Effector memory CD8-positive, alpha-beta T cell (primary cell): Measurements from ENCODE around the gene ARHGEF25.
A peak's percentile ranks its signal among the peaks of the same experiment; 100 is the strongest.
"Not testable (repeated sequence)": the region's sequence is repeated elsewhere in the genome, so short reads cannot be mapped to it uniquely, and the experiment has no call there.

ENCODE experiments used
- ATAC-seq: fragments of 150-1000 bp; cut with Tn5 transposase; replicated peaks from 2 replicates; pipeline ENCODE4 v1.10.0; 2021; ENCODE audit warnings: mild to moderate bottlenecking, moderate library complexity
- DNase-seq, 3 experiments: peaks; one replicate each; pipeline ENCODE4 v3.0.0; 2021
- H3K27ac Mint-ChIP-seq, 2 donors: one replicate each; pipeline ENCODE4 v1.8.0; 2022; ENCODE audit warnings: mild to moderate bottlenecking in 2 of 2, mixed read lengths in 2 of 2, moderate library complexity in 2 of 2
- H3K27me3 Mint-ChIP-seq, 2 donors: one replicate each; pipeline ENCODE4 v1.8.0; 2022; ENCODE audit warnings: mixed read lengths in 2 of 2
- H3K36me3 Mint-ChIP-seq: one replicate; pipeline ENCODE4 v1.8.0; 2022; ENCODE audit warnings: mild to moderate bottlenecking, moderate library complexity, mixed read lengths; ENCODE audit not compliant: insufficient read depth
- H3K4me1 Mint-ChIP-seq, 2 donors: one replicate each; pipeline ENCODE4 v1.8.0; 2022; ENCODE audit warnings: low read depth in 2 of 2, mixed read lengths in 2 of 2
- H3K4me3 Mint-ChIP-seq, 2 donors: one replicate each; pipeline ENCODE4 v1.8.0; 2022; ENCODE audit warnings: mild to moderate bottlenecking in 2 of 2, mixed read lengths in 2 of 2, moderate library complexity in 2 of 2
- H3K9me3 Mint-ChIP-seq, 2 donors: one replicate each; pipeline ENCODE4 v1.8.0; 2022; ENCODE audit warnings: mixed read lengths in 2 of 2

Gene ARHGEF25

GRCh38 chr12:57632958-57633840 lies 22.0 kb downstream of the ARHGEF25 start, which contains the start of gene B4GALNT1:
Gene B4GALNT1, minus strand, starts transcription at chr12:57633201. Its CDS starts 1,069 bp downstream, at chr12:57632132.
- Mint-ChIP-seq H3K27me3 (peaks cover 29 to 63% of the 10 kb centered on the region in 2 donors), H3K36me3 (no peaks in the 10 kb centered on the region), H3K9me3 (no peaks in the 10 kb centered on the region), H3K4me3 (peak within 1 kb of the TSS; percentile 71 to 75), H3K4me1 (peaks cover 7 to 9% of the 10 kb centered on the region in 2 donors), H3K27ac (peak within 1 kb of the TSS in 1 of 2 donors; percentile 29)
- DNase-seq (peak; percentile 51 to 66 (median 62)), ATAC-seq (peak; percentile 88)

- not testable (repeated sequence) for H3K36me3 Mint-ChIP-seq, H3K4me3 Mint-ChIP-seq, DNase-seq, ATAC-seq, H3K4me1 Mint-ChIP-seq, H3K27ac Mint-ChIP-seq, H3K9me3 Mint-ChIP-seq
- peaks cover 18 to 63% of the 10 kb centered on the region in 2 donors for H3K27me3 Mint-ChIP-seq
These were observed 25.5 kb downstream of the ARHGEF25 start for GRCh38 chr12:57636731-57637130.

- H3K27me3 Mint-ChIP-seq: peaks cover 15 to 63% of the 10 kb centered on the region in 2 donors
- H3K36me3 Mint-ChIP-seq: no peaks in the 10 kb centered on the region
- ATAC-seq: no peak
- H3K4me3 Mint-ChIP-seq: no peak overlapping the region
- DNase-seq: no peak
- no peak overlapping the region for H3K27ac Mint-ChIP-seq
- H3K9me3 Mint-ChIP-seq: no peaks in the 10 kb centered on the region
- H3K4me1 Mint-ChIP-seq: peaks cover 2 to 4% of the 10 kb centered on the region in 2 donors
These were observed 26.1 kb downstream of the ARHGEF25 start for GRCh38 chr12:57637364-57637763.

- no peaks in the 10 kb centered on the region for H3K36me3 Mint-ChIP-seq
- H3K27ac Mint-ChIP-seq: no peak overlapping the region
- ATAC-seq (no peak), DNase-seq (no peak)
- peaks cover 1 to 4% of the 10 kb centered on the region in 2 donors for H3K4me1 Mint-ChIP-seq
- H3K9me3 Mint-ChIP-seq: no peaks in the 10 kb centered on the region
- H3K4me3 Mint-ChIP-seq: no peak overlapping the region
- H3K27me3 Mint-ChIP-seq: peaks cover 13 to 62% of the 10 kb centered on the region in 2 donors
These were observed 26.9 kb downstream of the ARHGEF25 start for GRCh38 chr12:57638096-57638495.

GRCh38 chr12:57640175-57641042 lies 29.2 kb downstream of the ARHGEF25 start:
- DNase-seq (no peak), ATAC-seq (no peak)
- Mint-ChIP-seq H3K9me3 (no peaks in the 10 kb centered on the region), H3K4me3 (no peak overlapping the region), H3K27me3 (peaks cover 8 to 39% of the 10 kb centered on the region in 2 donors), H3K36me3 (no peaks in the 10 kb centered on the region), H3K27ac (no peak overlapping the region), H3K4me1 (no peaks in the 10 kb centered on the region)

- H3K27ac Mint-ChIP-seq: no peak overlapping the region
- no peaks in the 10 kb centered on the region for H3K36me3 Mint-ChIP-seq
- H3K4me3 Mint-ChIP-seq: no peak overlapping the region
- no peaks in the 10 kb centered on the region for H3K9me3 Mint-ChIP-seq
- DNase-seq (no peak), ATAC-seq (no peak)
- no peaks in the 10 kb centered on the region for H3K4me1 Mint-ChIP-seq
- peaks cover 8 to 35% of the 10 kb centered on the region in 2 donors for H3K27me3 Mint-ChIP-seq
These were observed 30.6 kb downstream of the ARHGEF25 start for GRCh38 chr12:57641699-57642442.

GRCh38 chr12:57645990-57646658 lies 34.9 kb downstream of the ARHGEF25 start:
- H3K4me3 Mint-ChIP-seq, H3K4me1 Mint-ChIP-seq, ATAC-seq, H3K36me3 Mint-ChIP-seq, DNase-seq, H3K9me3 Mint-ChIP-seq, H3K27ac Mint-ChIP-seq: not testable (repeated sequence)
- H3K27me3 Mint-ChIP-seq: peaks cover 14 to 15% of the 10 kb centered on the region in 2 donors

GRCh38 chr12:57646659-57647049 lies 35.4 kb downstream of the ARHGEF25 start:
- H3K9me3 Mint-ChIP-seq, DNase-seq, ATAC-seq, H3K4me1 Mint-ChIP-seq, H3K27ac Mint-ChIP-seq, H3K36me3 Mint-ChIP-seq, H3K4me3 Mint-ChIP-seq: not testable (repeated sequence)
- H3K27me3 Mint-ChIP-seq: peaks cover 10% of the 10 kb centered on the region in 2 donors

- DNase-seq: no peak
These were observed 42.8 kb downstream of the ARHGEF25 start for GRCh38 chr12:57654042-57654441.

GRCh38 chr12:57655541-57656240 lies 44.5 kb downstream of the ARHGEF25 start:
- H3K4me1 Mint-ChIP-seq: no peaks in the 10 kb centered on the region
- H3K4me3 Mint-ChIP-seq: no peak overlapping the region

More at GRCh38 chr12:57654042-57654441, 42.8 kb downstream of the ARHGEF25 start:
- ATAC-seq: no peak
- no peak overlapping the region for H3K4me3 Mint-ChIP-seq
- H3K27ac Mint-ChIP-seq: no peak overlapping the region
- H3K4me1 Mint-ChIP-seq: no peaks in the 10 kb centered on the region
- peaks cover 0 to 1% of the 10 kb centered on the region in 2 donors for H3K9me3 Mint-ChIP-seq
- peaks cover 15 to 16% of the 10 kb centered on the region in 2 donors for H3K27me3 Mint-ChIP-seq
- no peaks in the 10 kb centered on the region for H3K36me3 Mint-ChIP-seq

GRCh38 chr12:57656408-57656807 lies 45.2 kb downstream of the ARHGEF25 start:
- not testable (repeated sequence) for H3K4me3 Mint-ChIP-seq, DNase-seq, H3K27ac Mint-ChIP-seq, H3K36me3 Mint-ChIP-seq, ATAC-seq, H3K4me1 Mint-ChIP-seq, H3K9me3 Mint-ChIP-seq
- peaks cover 13 to 24% of the 10 kb centered on the region in 2 donors for H3K27me3 Mint-ChIP-seq

More at GRCh38 chr12:57655541-57656240, 44.5 kb downstream of the ARHGEF25 start:
- H3K27ac Mint-ChIP-seq: no peak overlapping the region
- peaks cover 0 to 1% of the 10 kb centered on the region in 2 donors for H3K9me3 Mint-ChIP-seq
- ATAC-seq: no peak
- no peaks in the 10 kb centered on the region for H3K36me3 Mint-ChIP-seq
- H3K27me3 Mint-ChIP-seq: peaks cover 13 to 24% of the 10 kb centered on the region in 2 donors
- DNase-seq: no peak

- Mint-ChIP-seq H3K4me1 (no peaks in the 10 kb centered on the region), H3K36me3 (no peaks in the 10 kb centered on the region), H3K9me3 (peaks cover 0 to 1% of the 10 kb centered on the region in 2 donors), H3K4me3 (no peak overlapping the region), H3K27ac (no peak overlapping the region), H3K27me3 (peaks cover 13 to 24% of the 10 kb centered on the region in 2 donors)
- DNase-seq (no peak), ATAC-seq (no peak)
These were observed 46.5 kb downstream of the ARHGEF25 start for GRCh38 chr12:57657744-57658143.
